Activated naive CD4-positive, alpha-beta T cell treated with anti-CD3 and anti-CD28 coated beads for 36 hours (primary cell): Measurements from ENCODE around the gene GAGE12F. TPM values are rescaled to one million over a fixed set of nuclear protein-coding genes. Genes with fewer than 3 reads are reported as not detected.
"Not testable (repeated sequence)": the region's sequence is repeated elsewhere in the genome, so short reads cannot be mapped to it uniquely, and the experiment has no call there.

Source experiments
- CTCF ChIA-PET: fragments of 350-600 bp; sonication (Branson Sonifier 250); formaldehyde crosslinking; loops from one replicate; lab custom pipeline; 2021; ENCODE audit warnings: antibody characterized with exemption; lab: Charles Lee
- DNase-seq: peaks from one replicate; pipeline ENCODE4 v3.0.0-alpha.2; 2020
- H3K27ac Mint-ChIP-seq: one replicate; pipeline ENCODE4 v1.8.0; 2021; ENCODE audit warnings: mild to moderate bottlenecking, mixed read lengths
- H3K27me3 Mint-ChIP-seq: one replicate; pipeline ENCODE4 v1.8.0; 2021; ENCODE audit warnings: low read depth, mixed read lengths
- H3K36me3 Mint-ChIP-seq: one replicate; pipeline ENCODE4 v1.8.0; 2021; ENCODE audit warnings: low read depth, mixed read lengths
- H3K4me1 Mint-ChIP-seq: one replicate; pipeline ENCODE4 v1.8.0; 2021; ENCODE audit warnings: low read depth, mixed read lengths
- H3K4me3 Mint-ChIP-seq: one replicate; pipeline ENCODE4 v1.8.0; 2021; ENCODE audit warnings: mild to moderate bottlenecking, moderate library complexity, mixed read lengths
- H3K9me3 Mint-ChIP-seq: one replicate; pipeline ENCODE4 v1.8.0; 2021; ENCODE audit warnings: mixed read lengths
- intact Hi-C: fragments of 100-400 bp; cut with micrococcal nuclease; formaldehyde crosslinking; loops from one replicate; pipeline ENCODE4 v1.15.1; 2023
- total RNA-seq, 2 experiments: library from RNA; stranded (reverse); gene quantifications; one replicate each; pipeline ENCODE4 v1.2.3, GENCODE V29; 2021

GAGE12F gene, protein sequence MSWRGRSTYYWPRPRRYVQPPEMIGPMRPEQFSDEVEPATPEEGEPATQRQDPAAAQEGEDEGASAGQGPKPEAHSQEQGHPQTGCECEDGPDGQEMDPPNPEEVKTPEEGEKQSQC
- total RNA-seq = not detected

DNA sequence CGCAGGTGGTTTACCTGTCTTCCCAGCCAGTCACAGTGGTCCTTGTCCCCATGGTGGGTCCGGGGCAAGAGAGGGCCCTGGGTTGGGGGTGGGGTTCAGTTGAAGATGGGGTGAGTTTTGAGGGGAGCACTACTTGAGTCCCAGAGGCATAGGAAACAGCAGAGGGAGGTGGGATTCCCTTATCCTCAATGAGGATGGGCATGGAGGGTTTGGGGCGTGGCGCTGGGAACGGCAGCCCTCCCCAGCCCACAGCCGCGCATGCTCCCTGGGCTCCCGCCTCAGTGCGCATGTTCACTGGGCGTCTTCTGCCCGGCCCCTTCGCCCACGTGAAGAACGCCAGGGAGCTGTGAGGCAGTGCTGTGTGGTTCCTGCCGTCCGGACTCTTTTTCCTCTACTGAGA, at the start of gene GAGE12F:
GAGE12F (plus strand) TSS at position 301 of the 400 bp plus-strand sequence. CDS start 1,155 bp downstream, outside the sequence.
- H3K36me3 Mint-ChIP-seq, intact Hi-C loops, H3K4me3 Mint-ChIP-seq, H3K9me3 Mint-ChIP-seq, DNase-seq, H3K27me3 Mint-ChIP-seq, H3K4me1 Mint-ChIP-seq, CTCF ChIA-PET, H3K27ac Mint-ChIP-seq: not testable (repeated sequence)

DNA sequence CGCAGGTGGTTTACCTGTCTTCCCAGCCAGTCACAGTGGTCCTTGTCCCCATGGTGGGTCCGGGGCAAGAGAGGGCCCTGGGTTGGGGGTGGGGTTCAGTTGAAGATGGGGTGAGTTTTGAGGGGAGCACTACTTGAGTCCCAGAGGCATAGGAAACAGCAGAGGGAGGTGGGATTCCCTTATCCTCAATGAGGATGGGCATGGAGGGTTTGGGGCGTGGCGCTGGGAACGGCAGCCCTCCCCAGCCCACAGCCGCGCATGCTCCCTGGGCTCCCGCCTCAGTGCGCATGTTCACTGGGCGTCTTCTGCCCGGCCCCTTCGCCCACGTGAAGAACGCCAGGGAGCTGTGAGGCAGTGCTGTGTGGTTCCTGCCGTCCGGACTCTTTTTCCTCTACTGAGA, 28.8 kb upstream of the GAGE12F start, which contains the start of gene GAGE12C:
GAGE12C (plus strand) TSS at position 301 of the 400 bp plus-strand sequence. CDS start 1,155 bp downstream, outside the sequence.
- H3K27ac Mint-ChIP-seq, DNase-seq, CTCF ChIA-PET, H3K4me1 Mint-ChIP-seq, intact Hi-C loops, H3K9me3 Mint-ChIP-seq, H3K4me3 Mint-ChIP-seq, H3K27me3 Mint-ChIP-seq, H3K36me3 Mint-ChIP-seq: not testable (repeated sequence)

DNA sequence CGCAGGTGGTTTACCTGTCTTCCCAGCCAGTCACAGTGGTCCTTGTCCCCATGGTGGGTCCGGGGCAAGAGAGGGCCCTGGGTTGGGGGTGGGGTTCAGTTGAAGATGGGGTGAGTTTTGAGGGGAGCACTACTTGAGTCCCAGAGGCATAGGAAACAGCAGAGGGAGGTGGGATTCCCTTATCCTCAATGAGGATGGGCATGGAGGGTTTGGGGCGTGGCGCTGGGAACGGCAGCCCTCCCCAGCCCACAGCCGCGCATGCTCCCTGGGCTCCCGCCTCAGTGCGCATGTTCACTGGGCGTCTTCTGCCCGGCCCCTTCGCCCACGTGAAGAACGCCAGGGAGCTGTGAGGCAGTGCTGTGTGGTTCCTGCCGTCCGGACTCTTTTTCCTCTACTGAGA, 19.2 kb upstream of the GAGE12F start, which contains the start of gene GAGE12D:
GAGE12D (plus strand) TSS at position 301 of the 400 bp plus-strand sequence. CDS start 1,155 bp downstream, outside the sequence.
- H3K9me3 Mint-ChIP-seq, DNase-seq, H3K27ac Mint-ChIP-seq, H3K36me3 Mint-ChIP-seq, H3K4me3 Mint-ChIP-seq, CTCF ChIA-PET, intact Hi-C loops, H3K27me3 Mint-ChIP-seq, H3K4me1 Mint-ChIP-seq: not testable (repeated sequence)

DNA sequence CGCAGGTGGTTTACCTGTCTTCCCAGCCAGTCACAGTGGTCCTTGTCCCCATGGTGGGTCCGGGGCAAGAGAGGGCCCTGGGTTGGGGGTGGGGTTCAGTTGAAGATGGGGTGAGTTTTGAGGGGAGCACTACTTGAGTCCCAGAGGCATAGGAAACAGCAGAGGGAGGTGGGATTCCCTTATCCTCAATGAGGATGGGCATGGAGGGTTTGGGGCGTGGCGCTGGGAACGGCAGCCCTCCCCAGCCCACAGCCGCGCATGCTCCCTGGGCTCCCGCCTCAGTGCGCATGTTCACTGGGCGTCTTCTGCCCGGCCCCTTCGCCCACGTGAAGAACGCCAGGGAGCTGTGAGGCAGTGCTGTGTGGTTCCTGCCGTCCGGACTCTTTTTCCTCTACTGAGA, 9.7 kb upstream of the GAGE12F start, which contains the start of gene GAGE12E:
GAGE12E (plus strand) TSS at position 301 of the 400 bp plus-strand sequence. CDS start 1,155 bp downstream, outside the sequence.
- H3K27ac Mint-ChIP-seq, H3K27me3 Mint-ChIP-seq, H3K36me3 Mint-ChIP-seq, H3K4me3 Mint-ChIP-seq, CTCF ChIA-PET, intact Hi-C loops, DNase-seq, H3K9me3 Mint-ChIP-seq, H3K4me1 Mint-ChIP-seq: not testable (repeated sequence)

DNA sequence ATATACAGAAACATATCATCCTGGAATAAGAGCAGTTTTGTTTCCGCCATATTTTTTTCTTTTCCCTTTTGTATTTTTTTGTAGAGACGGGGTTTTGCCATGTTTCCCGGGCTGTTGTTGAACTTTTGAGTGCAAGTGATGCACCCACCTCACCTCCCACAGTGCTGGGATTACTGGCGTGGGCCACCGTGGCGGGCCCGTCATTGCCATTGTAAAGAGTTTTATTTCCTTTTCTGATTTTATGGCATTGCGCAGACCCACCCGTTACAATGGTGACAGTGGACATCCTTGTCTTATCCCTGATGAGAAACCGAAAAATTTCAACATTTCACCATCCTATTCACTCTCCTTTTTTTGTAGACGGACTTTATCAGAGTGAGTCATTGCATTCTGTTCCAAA, 8.1 kb downstream of the GAGE12F start:
- H3K27ac Mint-ChIP-seq, H3K4me3 Mint-ChIP-seq, H3K27me3 Mint-ChIP-seq, H3K36me3 Mint-ChIP-seq, intact Hi-C loops, CTCF ChIA-PET, H3K9me3 Mint-ChIP-seq, DNase-seq, H3K4me1 Mint-ChIP-seq: not testable (repeated sequence)

DNA sequence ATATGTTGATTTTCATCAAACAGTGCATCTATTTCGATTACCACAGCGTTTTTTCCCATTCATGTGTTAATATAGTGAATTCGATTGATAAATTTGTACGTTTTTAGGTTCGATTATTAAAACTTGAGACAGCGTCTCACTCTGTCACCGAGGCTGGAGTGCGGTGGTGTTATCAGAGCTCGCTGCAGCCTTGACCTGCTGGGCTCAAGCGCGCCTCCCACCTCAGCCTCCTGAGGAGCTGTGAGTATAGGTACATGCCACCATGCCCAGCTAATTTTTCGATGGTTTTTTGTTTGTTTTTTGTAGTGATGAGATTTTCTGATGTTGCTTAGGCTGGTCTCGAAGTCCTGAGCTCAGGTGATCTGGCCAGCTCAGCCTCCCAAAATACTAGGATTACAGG, 8.5 kb downstream of the GAGE12F start:
- H3K27ac Mint-ChIP-seq, H3K4me3 Mint-ChIP-seq, H3K36me3 Mint-ChIP-seq, intact Hi-C loops, DNase-seq, H3K4me1 Mint-ChIP-seq, CTCF ChIA-PET, H3K27me3 Mint-ChIP-seq, H3K9me3 Mint-ChIP-seq: not testable (repeated sequence)

DNA sequence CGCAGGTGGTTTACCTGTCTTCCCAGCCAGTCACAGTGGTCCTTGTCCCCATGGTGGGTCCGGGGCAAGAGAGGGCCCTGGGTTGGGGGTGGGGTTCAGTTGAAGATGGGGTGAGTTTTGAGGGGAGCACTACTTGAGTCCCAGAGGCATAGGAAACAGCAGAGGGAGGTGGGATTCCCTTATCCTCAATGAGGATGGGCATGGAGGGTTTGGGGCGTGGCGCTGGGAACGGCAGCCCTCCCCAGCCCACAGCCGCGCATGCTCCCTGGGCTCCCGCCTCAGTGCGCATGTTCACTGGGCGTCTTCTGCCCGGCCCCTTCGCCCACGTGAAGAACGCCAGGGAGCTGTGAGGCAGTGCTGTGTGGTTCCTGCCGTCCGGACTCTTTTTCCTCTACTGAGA, 9.5 kb downstream of the GAGE12F start, which contains the start of gene GAGE12G:
GAGE12G (plus strand) TSS at position 301 of the 400 bp plus-strand sequence. CDS start 1,155 bp downstream, outside the sequence.
- H3K36me3 Mint-ChIP-seq, H3K27ac Mint-ChIP-seq, CTCF ChIA-PET, H3K4me1 Mint-ChIP-seq, H3K27me3 Mint-ChIP-seq, DNase-seq, H3K9me3 Mint-ChIP-seq, intact Hi-C loops, H3K4me3 Mint-ChIP-seq: not testable (repeated sequence)

DNA sequence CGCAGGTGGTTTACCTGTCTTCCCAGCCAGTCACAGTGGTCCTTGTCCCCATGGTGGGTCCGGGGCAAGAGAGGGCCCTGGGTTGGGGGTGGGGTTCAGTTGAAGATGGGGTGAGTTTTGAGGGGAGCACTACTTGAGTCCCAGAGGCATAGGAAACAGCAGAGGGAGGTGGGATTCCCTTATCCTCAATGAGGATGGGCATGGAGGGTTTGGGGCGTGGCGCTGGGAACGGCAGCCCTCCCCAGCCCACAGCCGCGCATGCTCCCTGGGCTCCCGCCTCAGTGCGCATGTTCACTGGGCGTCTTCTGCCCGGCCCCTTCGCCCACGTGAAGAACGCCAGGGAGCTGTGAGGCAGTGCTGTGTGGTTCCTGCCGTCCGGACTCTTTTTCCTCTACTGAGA, 19.0 kb downstream of the GAGE12F start, which contains the start of gene GAGE12H:
GAGE12H (plus strand) TSS at position 301 of the 400 bp plus-strand sequence. CDS start 1,155 bp downstream, outside the sequence.
- H3K27me3 Mint-ChIP-seq, H3K4me1 Mint-ChIP-seq, DNase-seq, intact Hi-C loops, CTCF ChIA-PET, H3K36me3 Mint-ChIP-seq, H3K27ac Mint-ChIP-seq, H3K4me3 Mint-ChIP-seq, H3K9me3 Mint-ChIP-seq: not testable (repeated sequence)

DNA sequence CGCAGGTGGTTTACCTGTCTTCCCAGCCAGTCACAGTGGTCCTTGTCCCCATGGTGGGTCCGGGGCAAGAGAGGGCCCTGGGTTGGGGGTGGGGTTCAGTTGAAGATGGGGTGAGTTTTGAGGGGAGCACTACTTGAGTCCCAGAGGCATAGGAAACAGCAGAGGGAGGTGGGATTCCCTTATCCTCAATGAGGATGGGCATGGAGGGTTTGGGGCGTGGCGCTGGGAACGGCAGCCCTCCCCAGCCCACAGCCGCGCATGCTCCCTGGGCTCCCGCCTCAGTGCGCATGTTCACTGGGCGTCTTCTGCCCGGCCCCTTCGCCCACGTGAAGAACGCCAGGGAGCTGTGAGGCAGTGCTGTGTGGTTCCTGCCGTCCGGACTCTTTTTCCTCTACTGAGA, 28.6 kb downstream of the GAGE12F start, which contains the start of gene GAGE2A:
GAGE2A (plus strand) TSS at position 301 of the 400 bp plus-strand sequence. CDS start 1,155 bp downstream, outside the sequence.
- H3K4me3 Mint-ChIP-seq, H3K27me3 Mint-ChIP-seq, H3K4me1 Mint-ChIP-seq, H3K9me3 Mint-ChIP-seq, DNase-seq, CTCF ChIA-PET, H3K27ac Mint-ChIP-seq, intact Hi-C loops, H3K36me3 Mint-ChIP-seq: not testable (repeated sequence)

DNA sequence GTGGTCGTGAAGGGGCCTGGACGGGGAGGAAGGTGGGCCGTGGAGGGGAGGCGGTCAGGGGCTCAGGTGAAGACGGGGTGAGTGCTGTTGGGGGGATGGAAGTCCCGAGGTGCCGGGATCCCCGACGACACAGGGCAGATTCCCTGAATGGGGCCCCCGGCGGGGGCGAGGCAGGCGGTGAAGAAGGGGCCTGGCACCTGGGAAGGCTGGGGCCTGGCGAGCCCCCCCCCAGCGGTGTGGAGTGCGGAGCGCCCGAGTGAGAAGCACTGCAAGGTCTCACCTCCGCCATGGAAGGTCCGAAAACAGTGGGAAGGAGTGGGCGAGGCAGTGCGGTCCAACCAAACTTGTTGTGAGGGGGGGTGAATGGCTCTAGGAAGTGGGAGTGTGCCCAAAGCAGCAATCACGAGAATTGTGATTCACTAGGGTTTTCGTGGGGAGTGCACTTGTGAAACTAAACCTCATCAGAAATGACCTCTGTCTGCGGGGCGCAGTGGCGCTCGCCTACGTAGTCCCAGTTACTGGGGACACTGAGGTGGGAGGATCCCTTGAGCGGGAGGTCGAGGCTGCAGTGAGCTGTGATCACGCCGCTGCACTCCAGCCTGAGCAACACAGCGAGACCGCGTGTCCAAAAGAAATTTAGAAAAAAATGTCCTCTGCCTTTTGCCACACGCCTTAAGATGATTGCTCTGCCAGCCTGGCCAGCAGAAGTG, 29.3 kb downstream of the GAGE12F start:
- H3K9me3 Mint-ChIP-seq, H3K4me3 Mint-ChIP-seq, CTCF ChIA-PET, DNase-seq, intact Hi-C loops, H3K36me3 Mint-ChIP-seq, H3K4me1 Mint-ChIP-seq, H3K27ac Mint-ChIP-seq, H3K27me3 Mint-ChIP-seq: not testable (repeated sequence)

DNA sequence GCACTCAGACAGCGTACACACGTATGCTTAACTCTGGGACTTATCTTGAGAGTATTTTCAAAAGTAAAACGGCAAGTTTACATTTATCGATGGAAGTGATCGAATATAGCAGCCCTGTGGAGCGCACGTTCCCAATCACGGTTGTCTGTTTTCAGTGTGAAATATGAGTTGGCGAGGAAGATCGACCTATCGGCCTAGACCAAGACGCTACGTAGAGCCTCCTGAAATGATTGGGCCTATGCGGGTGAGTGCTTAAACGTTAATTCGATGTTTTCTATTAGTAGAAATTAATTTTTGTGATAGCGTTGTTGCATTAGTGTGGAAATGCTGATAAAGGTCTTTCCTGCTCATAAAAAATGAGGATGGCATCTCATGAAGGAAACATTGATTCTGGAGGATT, 29.8 kb downstream of the GAGE12F start:
- CTCF ChIA-PET, H3K9me3 Mint-ChIP-seq, intact Hi-C loops, H3K27me3 Mint-ChIP-seq, H3K27ac Mint-ChIP-seq, H3K4me3 Mint-ChIP-seq, H3K4me1 Mint-ChIP-seq, H3K36me3 Mint-ChIP-seq, DNase-seq: not testable (repeated sequence)

DNA sequence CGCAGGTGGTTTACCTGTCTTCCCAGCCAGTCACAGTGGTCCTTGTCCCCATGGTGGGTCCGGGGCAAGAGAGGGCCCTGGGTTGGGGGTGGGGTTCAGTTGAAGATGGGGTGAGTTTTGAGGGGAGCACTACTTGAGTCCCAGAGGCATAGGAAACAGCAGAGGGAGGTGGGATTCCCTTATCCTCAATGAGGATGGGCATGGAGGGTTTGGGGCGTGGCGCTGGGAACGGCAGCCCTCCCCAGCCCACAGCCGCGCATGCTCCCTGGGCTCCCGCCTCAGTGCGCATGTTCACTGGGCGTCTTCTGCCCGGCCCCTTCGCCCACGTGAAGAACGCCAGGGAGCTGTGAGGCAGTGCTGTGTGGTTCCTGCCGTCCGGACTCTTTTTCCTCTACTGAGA, 38.1 kb downstream of the GAGE12F start, which contains the start of gene GAGE1:
GAGE1 (plus strand) TSS at position 301 of the 400 bp plus-strand sequence. CDS start 1,155 bp downstream, outside the sequence.
- H3K36me3 Mint-ChIP-seq = not testable (repeated sequence)

More for the DNA sequence above, 38.1 kb downstream of the GAGE12F start, which contains the start of gene GAGE1:
- H3K4me1 Mint-ChIP-seq, DNase-seq, H3K4me3 Mint-ChIP-seq, H3K27ac Mint-ChIP-seq, intact Hi-C loops, CTCF ChIA-PET, H3K9me3 Mint-ChIP-seq, H3K27me3 Mint-ChIP-seq: not testable (repeated sequence)
